ENCODE measurements around the gene CELF1. TPM values are rescaled to one million over a fixed set of nuclear protein-coding genes. Genes with fewer than 3 reads are reported as not detected.

Gene CELF1
- total RNA-seq, result 97.5 TPM
- long read RNA-seq, full-length matches to known transcripts, result 2 of 173 reads
- long read RNA-seq, partial matches to known transcripts, result 40 of 173 reads
- long read RNA-seq, other reads (novel, unspliced or antisense), result 131 of 173 reads

GRCh38 chr11:47552566-47553405 lies at the start of gene CELF1:
CELF1 (minus strand) TSS chr11:47553132; CDS start chr11:47499523, 53,609 bp downstream.
- Histone ChIP-seq H3K9me3 (no peaks in the 10 kb centered on the region), H3K4me3 (peak within 1 kb of the TSS; percentile 94), H3K4me1 (peaks cover 44% of the 10 kb centered on the region), H3K27ac (peak within 1 kb of the TSS; percentile 93), H3K27me3 (no peaks in the 10 kb centered on the region), H3K36me3 (no peaks in the 10 kb centered on the region)
- TF ChIP-seq CTCF (IDR thresholded peaks at IDR 0.05), result peak; percentile 91
- peak; percentile 96 for DNase-seq
- intact Hi-C loops (cut with DNase I), result no loop called here
- ATAC-seq, result peak; percentile 99

- no peak overlapping the region for H3K4me3 ChIP-seq
- no peaks in the 10 kb centered on the region for H3K9me3 ChIP-seq
- peaks cover 3% of the 10 kb centered on the region for H3K27me3 ChIP-seq
- TF ChIP-seq CTCF (IDR thresholded peaks at IDR 0.05), result no peak
- ATAC-seq (no peak), DNase-seq (no peak)
- H3K4me1 ChIP-seq, result no peaks in the 10 kb centered on the region
- H3K27ac ChIP-seq, result no peak overlapping the region
- intact Hi-C loops (cut with DNase I), result no loop called here
- no peaks in the 10 kb centered on the region for H3K36me3 ChIP-seq
These were observed 47.0 kb upstream of the CELF1 start for GRCh38 chr11:47599902-47600301.

- no peak overlapping the region for H3K4me3 ChIP-seq
- DNase-seq (no peak), ATAC-seq (no peak)
- no peak overlapping the region for H3K27ac ChIP-seq
- H3K27me3 ChIP-seq, result peaks cover 27% of the 10 kb centered on the region
- no peak for TF ChIP-seq CTCF (IDR thresholded peaks at IDR 0.05)
- no peaks in the 10 kb centered on the region for H3K36me3 ChIP-seq
- H3K9me3 ChIP-seq, result no peaks in the 10 kb centered on the region
- H3K4me1 ChIP-seq, result peaks cover 13% of the 10 kb centered on the region
- intact Hi-C loops (cut with DNase I), result no loop called here
These were observed 43.0 kb upstream of the CELF1 start for GRCh38 chr11:47595967-47596366.

GRCh38 chr11:47595029-47595428 lies 42.1 kb upstream of the CELF1 start:
- peak; percentile 17 for ATAC-seq
- Histone ChIP-seq H3K9me3 (no peaks in the 10 kb centered on the region), H3K27ac (no peak overlapping the region)

More at GRCh38 chr11:47595029-47595428, 42.1 kb upstream of the CELF1 start:
- intact Hi-C loops (cut with DNase I), result no loop called here
- TF ChIP-seq CTCF (IDR thresholded peaks at IDR 0.05), result no peak
- Histone ChIP-seq H3K4me1 (peaks cover 13% of the 10 kb centered on the region), H3K27me3 (peaks cover 34% of the 10 kb centered on the region), H3K4me3 (no peak overlapping the region), H3K36me3 (no peaks in the 10 kb centered on the region)
- DNase-seq, result no peak

Data from upper lobe of right lung (tissue), 1 donor.